COLO668 (cell line): ENCODE data around the gene SDSL.

Source experiments
- DNase-seq: peaks from one replicate; lab custom pipeline; 2025; ENCODE audit not compliant: unreplicated experiment; lab: John Stamatoyannopoulos, UW

The SDSL gene

DNA sequence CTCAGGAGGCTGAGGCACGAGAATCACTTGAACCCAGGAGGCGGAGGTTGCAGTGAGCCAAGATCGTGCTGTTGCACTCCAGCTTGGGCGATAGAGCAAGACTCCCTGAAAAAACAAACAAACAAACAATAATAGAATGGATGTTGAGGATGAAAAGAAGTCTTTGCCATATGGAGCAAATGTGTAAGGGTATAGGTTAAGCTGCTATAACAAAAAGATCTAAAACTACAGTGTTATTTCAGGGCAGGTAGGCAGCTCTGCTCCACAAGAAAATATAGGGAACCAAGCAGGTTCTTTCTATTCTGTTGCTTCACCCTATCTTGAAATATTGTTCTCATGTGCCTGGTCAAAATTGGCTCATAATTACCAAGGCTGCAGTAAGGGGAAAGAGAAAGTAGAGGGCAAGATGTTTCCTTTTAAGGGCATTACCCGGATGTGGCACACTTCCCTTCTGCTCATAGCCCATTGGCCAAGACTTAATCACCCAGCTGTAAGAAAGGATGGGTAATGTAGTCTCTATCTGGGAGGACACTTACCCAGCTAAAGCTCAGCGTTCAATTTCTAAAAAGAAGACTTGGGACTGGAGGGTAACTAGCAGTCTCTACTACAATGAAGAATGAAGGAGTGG lies 23.5 kb downstream of the SDSL start:
- no peak for DNase-seq

DNA sequence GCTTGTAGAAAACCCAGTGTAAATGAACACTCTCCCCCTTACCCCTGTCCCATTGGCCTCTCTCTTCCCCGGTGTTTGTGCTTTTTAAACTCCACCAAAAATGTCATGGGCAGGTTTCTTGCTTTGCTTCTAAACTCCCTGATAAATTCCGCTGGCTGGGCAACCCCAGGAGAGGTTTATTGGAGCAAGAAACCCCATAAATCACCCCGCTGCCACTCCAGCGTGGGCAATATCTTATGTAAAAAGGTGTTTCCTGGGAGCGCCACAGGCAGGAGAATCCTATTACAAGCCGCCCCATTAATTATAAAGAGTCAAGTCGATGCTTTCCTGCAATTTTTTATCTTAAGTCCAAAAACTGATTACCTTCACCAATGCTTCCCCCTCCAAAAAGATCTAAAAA lies 26.7 kb downstream of the SDSL start:
- DNase-seq = no peak

DNA sequence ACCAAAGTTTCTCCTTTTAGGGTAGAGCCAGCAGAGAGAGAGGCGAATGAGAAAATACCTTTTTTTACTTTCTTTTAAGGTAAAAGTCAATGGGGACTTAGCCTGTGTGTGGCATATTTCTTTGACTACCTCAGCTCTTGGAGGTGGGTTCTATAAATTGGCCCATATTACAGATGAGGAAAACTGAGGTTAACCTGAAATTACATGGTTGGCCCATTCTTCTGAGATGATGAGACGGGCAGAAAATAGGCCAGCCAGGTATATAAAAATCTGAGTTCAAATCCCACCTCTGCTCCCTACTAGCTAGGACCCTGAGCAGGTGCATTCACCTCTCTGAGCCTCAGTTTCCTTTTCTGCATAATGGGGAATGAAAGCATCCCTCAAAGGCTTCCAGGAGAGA lies 27.1 kb downstream of the SDSL start:
- no peak for DNase-seq

DNA sequence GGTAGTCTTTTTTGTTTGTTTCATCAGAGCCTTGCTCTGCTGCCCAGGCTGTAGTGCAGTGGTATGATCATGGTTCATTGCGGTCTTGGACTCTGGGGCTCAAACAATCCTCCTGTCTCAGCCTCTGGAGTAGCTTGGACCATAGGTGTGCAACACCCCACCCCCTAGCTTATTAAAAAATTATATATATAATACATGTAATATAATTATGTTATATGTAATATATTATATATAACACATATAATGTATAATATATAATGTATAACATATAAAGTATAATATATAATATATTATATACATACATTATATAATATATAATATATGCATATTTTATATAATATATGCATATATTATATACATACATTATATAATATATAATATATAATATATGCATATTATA lies 27.7 kb downstream of the SDSL start:
- DNase-seq = no peak

DNA sequence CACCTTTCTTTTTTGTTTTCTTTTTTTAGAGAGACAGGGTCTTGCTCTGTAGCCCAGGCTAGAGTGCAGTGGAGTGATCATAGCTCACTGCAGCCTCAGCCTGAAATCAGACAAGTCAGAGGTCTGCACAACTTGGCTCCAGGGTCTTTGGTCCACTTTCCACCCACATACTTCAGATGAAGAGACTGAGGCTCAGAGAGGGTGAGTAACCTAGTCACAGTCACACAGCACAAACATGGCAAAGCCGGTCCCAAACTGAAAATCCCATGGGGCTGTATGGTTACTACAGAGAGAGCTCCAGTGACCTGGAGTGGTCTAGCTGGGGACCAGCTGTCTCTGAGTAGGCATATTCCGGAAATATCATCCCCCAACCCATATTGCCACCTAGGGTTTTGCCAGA lies 30.3 kb downstream of the SDSL start:
- DNase-seq = no peak

DNA sequence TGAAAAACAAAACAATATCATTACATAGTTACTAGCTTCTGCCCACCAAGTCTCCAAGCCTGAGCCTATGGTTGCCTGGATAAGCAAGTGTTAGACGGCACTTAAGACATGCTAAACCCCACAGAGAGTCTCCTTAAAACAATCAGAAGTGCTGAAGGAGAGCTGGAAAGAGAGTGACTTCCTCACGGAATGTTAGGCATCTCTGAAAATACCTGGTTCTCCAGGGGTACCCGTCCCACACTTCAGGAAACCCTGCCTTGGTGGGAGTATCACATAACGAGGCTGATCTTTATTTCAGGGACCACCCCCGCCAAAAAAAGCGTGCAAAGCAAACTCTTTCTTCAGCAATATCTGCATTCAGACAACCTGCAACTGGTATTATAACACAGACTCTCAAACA lies 31.1 kb downstream of the SDSL start:
- no peak for DNase-seq

DNA sequence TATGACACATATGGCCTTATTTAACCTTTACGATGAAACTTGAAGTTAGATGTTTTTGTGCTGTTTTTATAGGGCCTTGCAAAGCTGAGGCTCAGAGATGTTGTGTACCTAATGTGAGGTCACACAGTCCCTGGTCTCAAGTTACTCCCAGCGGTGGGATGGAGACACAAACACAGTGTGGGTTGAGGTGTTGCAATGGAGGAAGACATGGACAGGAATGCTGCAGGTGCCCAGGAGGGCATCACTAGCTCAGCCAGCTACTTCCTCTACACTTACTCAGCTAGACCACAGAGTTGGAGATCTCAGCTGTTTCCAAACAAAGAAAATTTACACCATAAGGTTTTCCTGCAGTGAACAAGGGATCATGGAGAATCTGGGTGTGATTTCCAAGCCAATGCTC lies 34.0 kb downstream of the SDSL start:
- DNase-seq = no peak

DNA sequence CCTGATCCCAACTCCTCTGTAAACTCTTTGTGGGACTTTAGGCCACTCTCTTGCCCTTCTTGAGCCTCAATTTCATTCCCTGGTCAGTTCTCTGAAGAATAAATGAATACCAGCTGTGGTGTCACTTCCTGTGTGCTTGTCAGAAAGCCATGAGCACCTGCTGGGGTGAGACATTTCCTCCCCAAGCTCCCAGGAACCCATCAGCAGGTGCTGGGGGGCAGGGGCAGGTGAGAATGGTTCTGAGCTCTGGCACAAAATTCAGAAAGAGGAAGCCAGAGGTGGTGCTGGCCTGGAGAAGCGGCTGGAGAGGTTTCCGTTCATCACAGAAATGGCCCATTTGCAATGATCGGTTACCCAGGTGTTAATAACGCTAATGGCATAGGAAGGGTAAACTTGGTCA lies 34.6 kb downstream of the SDSL start:
- DNase-seq = peak; percentile 41

DNA sequence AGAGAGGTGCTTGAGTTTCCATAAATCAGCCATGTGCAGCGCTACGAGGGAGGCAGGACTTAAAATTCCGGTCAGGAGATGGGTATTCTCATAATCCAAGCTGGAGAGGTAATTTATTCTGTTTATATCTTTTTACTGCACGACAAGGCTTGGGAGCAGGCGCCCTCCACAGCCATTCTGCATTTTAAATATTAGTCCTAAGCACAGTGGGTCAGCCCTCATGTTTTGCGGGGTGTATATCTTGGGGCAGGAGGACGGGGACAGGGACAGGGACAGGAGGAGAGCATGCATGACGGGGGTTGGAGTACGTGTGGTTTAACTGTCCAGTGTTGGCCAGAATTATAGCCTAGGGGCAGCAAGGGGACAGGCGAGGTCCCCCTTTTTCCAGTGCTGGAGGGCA lies 35.0 kb downstream of the SDSL start:
- no peak for DNase-seq

DNA sequence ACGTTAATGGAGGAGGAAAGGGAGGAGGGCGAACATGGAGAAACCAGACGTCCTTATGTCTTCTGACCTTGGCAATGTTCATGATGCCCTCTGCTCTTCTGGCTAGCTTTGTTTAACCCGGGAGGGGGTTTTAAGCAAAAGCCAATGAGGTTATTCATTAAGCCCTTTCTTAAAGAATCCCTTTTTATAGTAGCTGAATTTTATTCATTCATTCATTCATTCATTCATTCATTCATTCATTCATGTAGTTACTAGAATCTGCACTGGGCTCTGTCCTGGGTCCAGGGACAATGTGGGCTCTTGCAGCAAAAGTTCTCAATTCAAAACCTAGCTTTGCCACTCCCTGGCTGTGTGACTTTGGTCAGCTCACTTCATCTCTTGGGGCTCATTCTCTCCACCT lies 35.5 kb downstream of the SDSL start:
- DNase-seq = no peak

DNA sequence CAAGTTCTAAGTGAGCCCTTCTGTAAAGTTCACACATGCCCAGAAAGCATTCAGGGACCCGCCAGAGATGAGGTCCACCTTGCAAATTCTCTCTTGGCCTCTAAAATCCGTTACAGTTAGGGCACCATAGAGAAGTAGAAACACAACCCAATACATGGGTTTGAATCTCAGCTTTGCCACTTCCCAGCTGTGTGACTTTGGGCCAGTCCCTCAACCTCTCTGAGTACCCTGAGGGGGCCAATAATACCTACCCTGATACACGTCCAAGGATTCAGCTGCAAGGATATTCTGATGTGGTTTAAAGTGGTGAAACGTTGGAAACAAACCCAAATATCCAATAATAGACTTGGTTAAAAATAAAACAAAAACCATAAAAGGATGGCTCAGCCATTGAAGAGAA lies 37.8 kb downstream of the SDSL start:
- no peak for DNase-seq

DNA sequence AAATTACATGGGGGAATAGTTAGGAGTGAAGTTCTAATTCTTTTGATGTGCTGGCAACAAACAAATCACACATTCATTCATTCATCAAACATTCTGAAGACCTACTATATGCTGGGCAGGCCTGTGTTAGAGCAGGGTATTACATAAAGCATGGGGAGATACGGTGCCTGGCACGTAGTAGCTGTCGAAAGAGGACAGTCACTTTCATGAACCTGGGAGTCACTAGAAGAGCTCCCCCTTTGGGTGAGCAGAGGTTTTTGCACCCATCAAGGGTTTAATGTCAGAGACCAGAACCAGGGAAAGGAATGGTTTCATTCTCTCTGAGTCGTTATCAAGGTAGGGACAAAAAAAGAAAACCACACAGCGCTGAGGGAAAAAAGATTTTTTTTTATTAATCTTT lies 39.5 kb downstream of the SDSL start:
- DNase-seq = no peak

DNA sequence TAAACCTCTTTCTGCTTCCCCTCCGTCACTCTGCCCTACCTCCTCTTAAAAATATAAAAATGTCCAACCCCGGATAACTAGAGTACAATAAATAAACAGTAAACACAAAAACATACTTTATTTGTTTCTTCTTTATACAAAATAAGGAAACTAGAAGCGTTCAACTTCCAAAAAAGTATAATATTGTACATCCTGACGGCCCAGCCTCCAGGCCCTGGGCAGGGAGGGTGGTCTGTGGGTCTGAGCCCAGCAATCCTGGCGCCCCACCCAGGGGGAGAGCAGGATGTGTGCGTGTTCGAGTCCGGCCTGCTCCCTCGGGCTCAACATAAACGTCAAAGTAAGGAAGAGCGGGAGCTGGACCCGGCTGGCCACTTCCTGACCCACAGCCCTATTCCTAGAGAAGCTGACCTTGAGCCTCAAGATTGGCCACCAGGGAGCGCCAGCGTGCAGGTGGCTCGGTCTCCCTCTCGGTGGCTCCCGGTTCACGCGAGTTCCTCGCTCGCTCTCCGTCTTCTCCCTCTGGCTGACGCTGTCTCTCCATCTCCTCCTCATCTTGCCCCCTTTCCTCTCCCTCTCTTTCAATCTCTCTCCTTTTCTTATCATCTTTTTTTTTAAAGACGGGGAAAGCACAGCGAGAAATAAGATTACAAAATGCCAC lies 40.1 kb downstream of the SDSL start:
- peak; percentile 82 for DNase-seq

DNA sequence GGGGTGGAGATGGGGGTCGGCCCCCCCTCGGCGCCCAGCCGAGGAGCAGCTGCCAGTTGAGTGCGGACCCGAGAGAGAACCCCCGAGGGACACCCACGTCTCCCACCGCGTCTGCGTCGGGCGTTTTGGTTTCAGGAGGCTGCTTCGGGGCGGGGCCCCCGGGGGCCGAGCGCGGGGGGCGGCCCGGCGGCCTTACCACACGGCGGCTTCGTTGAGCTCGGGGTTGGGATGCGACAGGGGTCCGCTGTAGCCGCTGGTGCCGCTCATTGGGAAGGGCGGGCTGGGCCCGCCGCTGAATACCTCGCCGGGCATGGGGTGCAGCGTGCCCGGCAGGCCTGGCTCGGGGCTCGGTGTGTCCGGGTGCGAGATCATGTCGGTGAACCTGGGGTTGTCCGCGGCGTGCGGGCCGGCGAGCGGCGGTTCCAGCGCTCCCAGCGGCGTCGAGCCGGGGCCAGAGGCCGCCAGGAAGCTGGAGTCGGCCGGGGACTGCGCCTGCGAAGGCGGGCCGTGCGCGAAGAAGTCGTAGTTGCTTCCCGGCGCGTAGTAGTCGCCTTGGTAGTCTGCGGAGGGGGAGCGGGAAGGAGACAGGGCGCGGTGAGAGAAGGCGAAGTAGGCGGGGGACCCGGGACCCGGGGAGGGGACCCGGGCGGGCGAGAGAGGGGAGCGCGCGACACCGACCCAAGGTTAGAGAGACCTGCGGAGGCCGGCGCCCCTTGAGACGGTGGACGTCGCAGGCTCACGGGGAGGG lies 41.0 kb downstream of the SDSL start:
- no peak for DNase-seq

DNA sequence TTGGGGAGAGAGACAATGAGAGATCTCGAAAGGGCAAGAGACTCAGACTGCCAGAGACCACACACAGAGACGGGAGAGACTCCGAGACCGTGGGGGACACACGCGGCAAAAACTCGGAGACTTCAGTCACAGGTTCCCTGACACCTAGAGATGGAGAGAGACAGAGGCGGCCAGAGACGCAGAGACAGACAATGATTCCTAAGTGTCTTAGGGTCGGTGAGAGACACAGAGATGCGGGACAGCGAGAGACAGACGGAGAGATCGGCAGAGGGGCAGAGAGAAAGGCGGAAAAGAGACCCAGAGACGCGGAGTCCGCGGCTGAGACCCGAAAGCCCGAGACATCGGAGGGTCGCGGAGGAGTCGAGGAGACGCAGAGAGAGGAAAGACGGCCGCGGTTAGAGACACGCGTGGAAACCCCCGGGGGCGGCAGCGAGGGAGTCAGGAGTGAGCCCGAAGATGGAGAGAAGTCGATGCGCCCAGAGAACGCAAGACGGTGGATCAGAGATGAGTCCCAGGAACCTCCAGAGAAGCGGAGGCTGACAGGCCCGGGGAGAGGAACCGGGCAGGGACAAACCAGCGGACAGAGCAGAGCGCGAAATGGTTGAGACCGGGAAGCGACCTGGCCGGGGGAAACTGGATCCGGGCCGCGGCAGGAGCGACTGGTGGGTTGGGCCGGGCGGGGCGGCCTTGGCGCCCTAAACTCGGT lies 41.7 kb downstream of the SDSL start:
- no peak for DNase-seq

DNA sequence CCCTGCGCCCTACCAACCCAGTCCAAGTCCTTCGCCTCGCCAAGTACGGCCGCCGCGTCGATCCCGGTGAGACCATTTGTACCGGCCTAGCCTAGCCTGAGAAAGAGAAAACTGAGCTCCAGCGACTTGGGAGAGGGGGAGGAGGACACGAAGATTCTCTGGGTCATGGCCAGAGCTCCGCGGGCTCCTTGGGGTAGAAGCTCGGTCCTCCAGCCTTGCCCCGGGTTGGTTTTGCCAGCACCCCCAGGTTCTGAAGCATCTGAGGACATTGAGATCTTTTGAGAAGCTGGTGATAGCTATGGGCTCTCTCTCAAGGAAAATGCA lies 42.2 kb downstream of the SDSL start:
- no peak for DNase-seq

DNA sequence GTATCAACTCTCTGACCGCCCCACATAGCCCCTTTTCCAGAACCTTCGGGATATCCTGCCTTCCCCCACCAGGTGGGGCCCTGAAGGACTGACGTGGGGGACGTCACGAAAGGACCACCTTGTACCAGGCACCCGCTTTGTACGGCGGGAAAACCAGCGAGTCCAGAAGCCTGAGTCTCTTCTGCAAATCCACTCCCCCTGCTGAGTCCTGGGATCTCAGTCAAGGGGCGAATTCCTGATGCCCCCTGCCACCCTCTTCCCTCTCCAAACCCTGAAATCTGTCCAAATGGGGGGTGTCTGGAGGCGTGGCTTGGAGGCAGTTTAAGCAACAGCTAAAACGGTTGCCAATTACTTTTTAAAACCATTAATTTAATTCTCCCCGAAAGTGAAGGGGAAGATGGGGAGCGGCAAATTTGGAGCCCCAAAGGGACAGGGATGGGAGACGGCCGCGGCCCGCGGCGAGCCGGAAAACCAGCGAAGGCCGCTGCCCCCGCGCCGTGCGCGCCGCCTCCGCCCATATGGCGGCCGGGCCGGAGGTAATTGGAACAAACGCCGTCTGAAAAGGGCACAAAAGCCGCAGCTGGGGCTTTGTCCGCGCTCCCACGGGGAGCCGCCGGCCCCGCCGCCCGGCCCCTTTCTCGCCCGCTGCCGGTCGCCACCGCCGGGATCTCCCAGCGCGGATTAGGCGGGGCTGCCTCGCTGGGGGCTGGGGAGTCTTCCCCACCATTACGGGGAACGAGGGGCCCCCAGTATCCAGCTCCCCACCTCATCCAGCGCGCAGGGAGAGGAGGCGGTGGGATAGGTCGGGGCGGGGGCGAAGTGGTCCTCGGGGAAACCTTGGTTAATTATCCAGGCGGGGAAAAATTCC lies 42.9 kb downstream of the SDSL start:
- DNase-seq = peak; percentile 53

DNA sequence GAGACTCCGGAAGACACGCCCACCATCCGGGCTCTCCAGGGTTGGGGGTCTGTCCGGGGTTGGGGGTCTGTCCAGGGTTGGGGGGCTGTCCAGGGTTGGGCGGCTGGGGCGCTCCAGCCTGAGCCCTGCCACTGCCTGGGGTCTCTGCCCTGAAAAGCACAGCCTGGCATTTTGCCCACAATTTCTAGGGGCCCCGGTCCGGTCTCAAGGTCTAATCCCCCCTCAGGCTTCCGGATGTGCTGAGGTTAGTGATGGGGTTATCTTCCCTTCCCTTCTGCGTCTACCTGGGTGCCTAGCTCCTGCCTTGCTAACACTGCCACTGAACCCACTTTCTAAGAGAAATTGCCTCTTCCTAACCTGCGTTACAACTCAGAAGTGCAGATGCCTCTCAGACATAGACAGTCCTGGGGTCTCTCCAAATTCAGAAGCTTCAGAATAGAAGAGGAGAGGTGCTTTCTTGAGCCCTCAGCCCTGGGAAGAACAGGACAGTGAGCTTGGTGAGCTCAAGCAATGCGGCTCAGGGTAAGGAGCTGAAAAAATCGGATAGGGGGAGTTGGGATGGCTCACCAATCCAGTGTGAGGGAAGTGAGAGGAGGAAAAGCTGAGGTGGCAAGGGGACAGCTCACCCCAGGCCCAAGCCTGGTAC lies 43.8 kb downstream of the SDSL start:
- no peak for DNase-seq

DNA sequence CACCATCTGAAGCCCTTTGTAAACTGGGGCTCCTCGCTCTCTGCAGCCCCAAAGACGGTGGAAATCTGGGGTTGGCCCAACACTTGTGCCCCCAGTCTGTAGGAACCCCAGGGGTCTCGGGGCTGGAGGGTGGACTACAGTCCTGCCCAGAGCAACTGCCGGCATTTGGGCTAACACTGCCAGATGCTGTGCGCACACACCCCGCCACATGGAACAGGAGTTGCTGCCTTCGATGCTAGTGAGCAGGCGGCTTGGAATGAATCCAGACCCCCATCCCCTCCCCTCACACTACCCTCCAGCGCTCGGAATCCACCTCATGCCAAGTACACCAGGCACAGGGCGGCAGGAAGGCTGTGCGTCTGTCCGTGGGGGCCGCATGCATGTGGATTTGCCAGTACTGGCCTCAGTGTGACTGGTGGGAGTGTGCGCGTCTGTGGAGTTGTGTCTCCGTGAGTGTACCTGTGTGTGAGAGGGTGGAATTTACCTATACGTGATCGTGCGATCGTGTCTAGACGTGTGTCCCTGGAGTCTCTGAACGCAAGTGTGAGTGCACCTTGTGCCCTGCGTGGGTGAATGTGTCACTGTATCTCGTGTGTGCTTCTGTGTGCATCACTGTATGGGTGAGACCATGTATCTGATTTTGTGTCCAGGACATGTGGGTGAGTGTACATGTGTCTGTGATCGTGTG lies 44.4 kb downstream of the SDSL start:
- DNase-seq = no peak

DNA sequence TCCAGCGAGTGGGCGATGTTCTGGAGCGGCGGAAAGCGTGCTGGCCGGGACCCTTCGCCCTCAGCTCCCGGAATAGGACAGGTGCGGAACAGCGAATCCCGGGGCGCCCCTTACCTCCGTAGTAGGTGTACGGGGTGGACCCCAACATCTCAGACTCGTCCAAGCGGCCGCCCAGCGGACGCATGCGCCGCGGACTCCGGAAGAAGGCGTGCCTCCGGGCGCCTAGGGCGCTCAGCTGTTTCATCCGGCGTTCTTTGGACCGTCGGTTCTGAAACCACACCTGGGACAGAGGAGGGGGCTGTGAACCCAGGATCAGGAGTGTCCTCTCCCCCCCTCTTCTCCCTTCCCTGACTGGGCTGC lies 44.9 kb downstream of the SDSL start:
- peak; percentile 32 for DNase-seq
